ENCODE measurements around the gene FMNL2. TPM values are rescaled to one million over a fixed set of nuclear protein-coding genes. Genes with fewer than 3 reads are reported as not detected.

Gene FMNL2
- total RNA-seq, 4 donors from 2014 or later, result 34.6 to 62.1 (median 51.3) TPM

DNA sequence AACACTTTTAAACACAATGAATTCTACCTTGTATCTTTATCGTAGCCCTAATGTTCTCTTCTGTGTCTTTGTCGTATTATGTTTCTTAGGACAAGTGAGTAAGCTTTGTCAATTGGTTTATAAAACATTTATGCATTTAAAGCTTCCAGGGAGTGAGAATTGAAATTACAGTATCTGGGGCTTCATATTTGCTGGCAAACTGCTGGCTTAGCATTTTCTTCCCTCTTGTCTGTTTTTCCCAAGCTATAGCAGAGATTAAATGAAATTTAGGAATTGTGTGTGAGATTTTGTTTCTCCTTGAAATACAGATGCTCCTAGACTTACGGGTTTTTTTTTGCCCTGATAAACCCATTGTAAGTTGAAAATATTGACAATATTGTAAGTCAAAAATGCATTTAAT, 73.3 kb downstream of the FMNL2 start:
- no peak for ATAC-seq (ENCODE audit: low FRiP score)
- TF ChIP-seq, protein P1, sequence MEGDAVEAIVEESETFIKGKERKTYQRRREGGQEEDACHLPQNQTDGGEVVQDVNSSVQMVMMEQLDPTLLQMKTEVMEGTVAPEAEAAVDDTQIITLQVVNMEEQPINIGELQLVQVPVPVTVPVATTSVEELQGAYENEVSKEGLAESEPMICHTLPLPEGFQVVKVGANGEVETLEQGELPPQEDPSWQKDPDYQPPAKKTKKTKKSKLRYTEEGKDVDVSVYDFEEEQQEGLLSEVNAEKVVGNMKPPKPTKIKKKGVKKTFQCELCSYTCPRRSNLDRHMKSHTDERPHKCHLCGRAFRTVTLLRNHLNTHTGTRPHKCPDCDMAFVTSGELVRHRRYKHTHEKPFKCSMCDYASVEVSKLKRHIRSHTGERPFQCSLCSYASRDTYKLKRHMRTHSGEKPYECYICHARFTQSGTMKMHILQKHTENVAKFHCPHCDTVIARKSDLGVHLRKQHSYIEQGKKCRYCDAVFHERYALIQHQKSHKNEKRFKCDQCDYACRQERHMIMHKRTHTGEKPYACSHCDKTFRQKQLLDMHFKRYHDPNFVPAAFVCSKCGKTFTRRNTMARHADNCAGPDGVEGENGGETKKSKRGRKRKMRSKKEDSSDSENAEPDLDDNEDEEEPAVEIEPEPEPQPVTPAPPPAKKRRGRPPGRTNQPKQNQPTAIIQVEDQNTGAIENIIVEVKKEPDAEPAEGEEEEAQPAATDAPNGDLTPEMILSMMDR (IDR thresholded peaks at IDR 0.05), result no peak

GRCh38 chr2:152409386-152410164, 74.6 kb downstream of the FMNL2 start:
- ATAC-seq (ENCODE audit: low FRiP score), result no peak
- DNase-seq (ENCODE audit: low spot score), result no peak
- TF ChIP-seq, protein P1 (IDR thresholded peaks at IDR 0.05), result no peak

More for the DNA sequence above, 73.3 kb downstream of the FMNL2 start:
- no peak for DNase-seq (ENCODE audit: low spot score)

- ATAC-seq (ENCODE audit: low FRiP score) (peak; percentile 27), DNase-seq (ENCODE audit: low spot score) (no peak)
- TF ChIP-seq, protein P1 (IDR thresholded peaks at IDR 0.05), result no peak
Observed at GRCh38 chr2:152410165-152410597, 75.2 kb downstream of the FMNL2 start.

GRCh38 chr2:152411154-152411553, 76.2 kb downstream of the FMNL2 start:
- TF ChIP-seq, protein P1 (IDR thresholded peaks at IDR 0.05), result no peak
- ATAC-seq (ENCODE audit: low FRiP score) (no peak), DNase-seq (ENCODE audit: low spot score) (no peak)

- TF ChIP-seq, protein P1 (IDR thresholded peaks at IDR 0.05), result no peak
- ATAC-seq (ENCODE audit: low FRiP score) (no peak), DNase-seq (ENCODE audit: low spot score) (no peak)
Observed at GRCh38 chr2:152413228-152414030, 78.5 kb downstream of the FMNL2 start.

- no peak for DNase-seq (ENCODE audit: low spot score)
- ATAC-seq (ENCODE audit: low FRiP score), result peak; percentile 84
Observed at GRCh38 chr2:152415231-152415642, 80.3 kb downstream of the FMNL2 start.

More at GRCh38 chr2:152415231-152415642, 80.3 kb downstream of the FMNL2 start:
- TF ChIP-seq, protein P1 (IDR thresholded peaks at IDR 0.05), result no peak

All from omental fat pad (tissue), 4 donors.